ENCODE results near the gene NPC2. TPM values are rescaled to one million over a fixed set of nuclear protein-coding genes. Genes with fewer than 3 reads are reported as not detected.
"Not testable (repeated sequence)": the region's sequence is repeated elsewhere in the genome, so short reads cannot be mapped to it uniquely, and the experiment has no call there.

Gene NPC2
- total RNA-seq, 1 donor from 2014 or later = 524 TPM

DNA sequence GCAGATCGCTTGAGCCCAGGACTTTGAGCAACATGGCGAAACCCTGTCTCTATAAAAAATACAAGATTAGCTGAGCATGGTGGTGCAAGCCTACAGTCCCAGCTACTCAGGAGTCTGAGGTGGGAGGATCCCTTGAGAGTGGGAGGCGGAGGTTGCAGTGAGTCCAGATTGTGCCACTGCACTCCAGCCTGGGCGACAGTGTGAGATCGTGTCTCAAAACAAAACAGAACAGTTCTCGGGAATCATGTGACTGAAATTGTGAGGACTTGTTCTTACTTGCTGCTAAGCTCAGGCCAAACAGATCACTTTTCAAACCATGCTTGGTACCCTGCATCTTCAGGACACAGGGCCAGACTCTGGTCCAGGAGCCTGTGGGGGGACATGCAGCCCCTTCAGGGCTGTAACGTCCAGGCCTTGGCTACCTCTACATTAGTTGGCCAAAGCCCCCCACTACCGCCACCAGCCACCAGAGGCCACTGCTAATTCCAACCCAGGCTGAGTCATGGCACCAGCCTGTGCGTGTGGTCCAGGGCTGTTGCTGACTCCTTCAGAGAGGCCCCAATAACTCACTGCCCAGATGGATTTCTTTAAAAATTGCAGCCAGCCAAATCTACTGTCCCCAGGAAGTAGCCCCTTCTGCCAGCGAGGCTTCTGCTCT is 33.7 kb downstream of the NPC2 start:
- H3K9me3 Mint-ChIP-seq (ENCODE audit: unreplicated experiment) = no peaks in the 10 kb centered on the region
- no peaks in the 10 kb centered on the region for H3K36me3 Mint-ChIP-seq (ENCODE audit: unreplicated experiment)
- no peak for DNase-seq (ENCODE audit: extremely low spot score, unreplicated experiment)
- no peak overlapping the region for H3K27ac Mint-ChIP-seq (ENCODE audit: unreplicated experiment)
- H3K27me3 Mint-ChIP-seq (ENCODE audit: unreplicated experiment) = peaks cover 21% of the 10 kb centered on the region
- peaks cover 4% of the 10 kb centered on the region for H3K4me1 Mint-ChIP-seq (ENCODE audit: unreplicated experiment)
- H3K4me3 Mint-ChIP-seq (ENCODE audit: unreplicated experiment) = no peak overlapping the region
- TF ChIP-seq, protein P1, sequence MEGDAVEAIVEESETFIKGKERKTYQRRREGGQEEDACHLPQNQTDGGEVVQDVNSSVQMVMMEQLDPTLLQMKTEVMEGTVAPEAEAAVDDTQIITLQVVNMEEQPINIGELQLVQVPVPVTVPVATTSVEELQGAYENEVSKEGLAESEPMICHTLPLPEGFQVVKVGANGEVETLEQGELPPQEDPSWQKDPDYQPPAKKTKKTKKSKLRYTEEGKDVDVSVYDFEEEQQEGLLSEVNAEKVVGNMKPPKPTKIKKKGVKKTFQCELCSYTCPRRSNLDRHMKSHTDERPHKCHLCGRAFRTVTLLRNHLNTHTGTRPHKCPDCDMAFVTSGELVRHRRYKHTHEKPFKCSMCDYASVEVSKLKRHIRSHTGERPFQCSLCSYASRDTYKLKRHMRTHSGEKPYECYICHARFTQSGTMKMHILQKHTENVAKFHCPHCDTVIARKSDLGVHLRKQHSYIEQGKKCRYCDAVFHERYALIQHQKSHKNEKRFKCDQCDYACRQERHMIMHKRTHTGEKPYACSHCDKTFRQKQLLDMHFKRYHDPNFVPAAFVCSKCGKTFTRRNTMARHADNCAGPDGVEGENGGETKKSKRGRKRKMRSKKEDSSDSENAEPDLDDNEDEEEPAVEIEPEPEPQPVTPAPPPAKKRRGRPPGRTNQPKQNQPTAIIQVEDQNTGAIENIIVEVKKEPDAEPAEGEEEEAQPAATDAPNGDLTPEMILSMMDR (IDR thresholded peaks at IDR 0.05) = peak; percentile 61

DNA sequence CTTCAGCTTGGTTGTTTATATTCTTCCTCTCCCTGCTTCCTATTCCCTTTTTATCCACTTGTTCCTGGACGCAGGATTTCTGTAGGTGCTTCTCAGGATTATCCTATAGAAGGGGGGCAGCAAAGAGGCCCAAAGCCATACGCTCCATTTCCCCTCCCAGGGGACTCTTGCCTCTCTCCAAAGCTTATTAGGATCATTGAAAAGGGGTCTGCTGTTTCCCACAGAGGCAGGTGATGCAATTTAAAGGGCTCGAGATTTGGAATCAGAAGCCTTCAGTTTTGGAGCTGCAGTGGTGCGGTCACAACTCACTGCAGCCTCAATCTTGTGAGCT is 35.6 kb downstream of the NPC2 start:
- Mint-ChIP-seq H3K36me3 (ENCODE audit: unreplicated experiment) (no peaks in the 10 kb centered on the region), H3K9me3 (ENCODE audit: unreplicated experiment) (no peaks in the 10 kb centered on the region), H3K4me3 (ENCODE audit: unreplicated experiment) (no peak overlapping the region), H3K4me1 (ENCODE audit: unreplicated experiment) (peaks cover 4% of the 10 kb centered on the region), H3K27ac (ENCODE audit: unreplicated experiment) (no peak overlapping the region), H3K27me3 (ENCODE audit: unreplicated experiment) (peaks cover 38% of the 10 kb centered on the region)
- no peak for DNase-seq (ENCODE audit: extremely low spot score, unreplicated experiment)
- TF ChIP-seq, protein P1 (IDR thresholded peaks at IDR 0.05) = no peak

DNA sequence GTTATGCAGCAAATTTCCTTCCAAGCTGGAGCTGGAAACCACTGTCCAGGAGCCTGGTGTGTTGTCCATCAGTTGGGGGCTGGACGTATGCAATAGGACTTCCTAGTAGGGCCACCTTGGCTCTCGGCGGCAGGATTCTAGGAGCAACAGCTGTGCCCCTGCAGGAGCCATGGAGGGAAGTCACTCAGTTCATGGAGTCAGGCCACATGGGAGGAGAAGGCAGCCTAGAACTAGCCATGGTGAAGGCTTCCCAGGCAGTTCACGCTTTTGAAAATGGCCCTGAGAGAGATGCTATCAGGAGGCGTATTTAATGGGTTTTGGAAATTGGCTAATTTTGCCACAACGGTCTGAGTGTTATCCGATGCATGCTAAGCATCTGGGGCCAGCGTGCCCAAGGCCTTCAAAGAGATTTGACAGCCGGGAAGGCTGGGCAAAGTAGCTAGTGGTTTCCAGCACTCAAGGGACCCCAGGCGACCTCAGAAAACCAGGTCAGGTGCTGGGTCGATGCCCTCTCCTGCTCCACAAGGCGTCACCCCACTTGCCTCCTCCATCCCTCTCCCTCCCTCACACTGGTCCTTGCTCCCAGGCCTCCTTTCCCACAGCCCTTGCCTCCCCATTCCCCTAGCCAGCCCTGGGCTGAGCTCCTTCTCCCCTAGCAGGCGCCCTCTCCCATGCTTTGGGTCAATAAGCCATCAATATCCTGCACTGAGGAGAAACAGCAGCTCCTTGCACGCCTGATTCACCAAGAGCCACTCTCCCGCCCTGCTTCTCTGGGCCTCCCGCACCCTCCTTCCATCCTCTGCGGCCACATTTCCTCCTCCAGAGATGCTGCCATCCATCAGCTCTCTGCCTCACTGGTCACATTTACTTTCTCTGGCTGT is 36.2 kb downstream of the NPC2 start:
- Mint-ChIP-seq H3K36me3 (ENCODE audit: unreplicated experiment) (no peaks in the 10 kb centered on the region), H3K27ac (ENCODE audit: unreplicated experiment) (no peak overlapping the region), H3K4me1 (ENCODE audit: unreplicated experiment) (peaks cover 4% of the 10 kb centered on the region), H3K9me3 (ENCODE audit: unreplicated experiment) (no peaks in the 10 kb centered on the region), H3K27me3 (ENCODE audit: unreplicated experiment) (peaks cover 43% of the 10 kb centered on the region), H3K4me3 (ENCODE audit: unreplicated experiment) (no peak overlapping the region)
- peak; percentile 75 for DNase-seq (ENCODE audit: extremely low spot score, unreplicated experiment)
- TF ChIP-seq, protein P1 (IDR thresholded peaks at IDR 0.05) = no peak

DNA sequence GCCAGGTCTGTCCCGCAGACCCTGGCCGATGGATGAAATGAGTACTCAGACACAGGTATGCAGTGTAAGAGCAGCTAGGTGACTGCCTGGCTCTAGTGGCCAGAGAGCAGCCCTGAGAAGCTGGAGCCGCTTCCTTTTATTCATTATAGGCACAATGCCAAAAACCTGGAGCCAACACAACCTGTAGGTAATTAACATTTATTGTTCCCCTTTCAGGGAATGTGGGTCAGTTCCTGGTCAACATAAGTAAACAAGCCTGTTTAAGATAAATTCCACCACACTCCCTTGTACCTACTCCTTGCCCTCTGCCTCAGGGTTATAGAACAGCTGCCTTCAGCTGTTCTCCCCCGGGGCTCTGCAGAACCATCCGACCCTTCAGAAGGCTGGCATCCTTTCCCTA is 38.7 kb downstream of the NPC2 start:
- H3K27ac Mint-ChIP-seq (ENCODE audit: unreplicated experiment); H3K4me1 Mint-ChIP-seq (ENCODE audit: unreplicated experiment); DNase-seq (ENCODE audit: extremely low spot score, unreplicated experiment); H3K4me3 Mint-ChIP-seq (ENCODE audit: unreplicated experiment); H3K9me3 Mint-ChIP-seq (ENCODE audit: unreplicated experiment); H3K36me3 Mint-ChIP-seq (ENCODE audit: unreplicated experiment): not testable (repeated sequence)
- H3K27me3 Mint-ChIP-seq (ENCODE audit: unreplicated experiment) = peaks cover 67% of the 10 kb centered on the region

DNA sequence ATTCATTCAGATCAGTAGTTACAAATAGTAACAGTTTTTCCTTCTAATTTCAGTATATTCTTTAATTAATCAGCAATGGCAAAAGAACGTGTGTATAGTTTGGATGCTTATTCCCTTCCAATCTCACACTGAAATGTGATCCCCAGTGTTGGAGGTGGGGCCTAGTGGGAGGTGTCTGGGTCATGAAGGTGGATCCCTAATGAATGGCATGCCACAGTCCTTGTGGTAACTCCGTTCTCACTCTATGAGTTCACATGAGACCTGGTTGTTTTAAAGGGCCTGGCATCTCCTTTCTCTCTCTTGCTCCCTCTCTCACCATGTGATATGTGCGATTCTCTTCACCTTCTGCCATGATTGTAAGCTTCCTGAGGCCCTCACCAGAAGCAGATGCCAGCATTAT is 48.2 kb downstream of the NPC2 start:
- peaks cover 54% of the 10 kb centered on the region for H3K27me3 Mint-ChIP-seq (ENCODE audit: unreplicated experiment)
- H3K9me3 Mint-ChIP-seq (ENCODE audit: unreplicated experiment) = no peaks in the 10 kb centered on the region

More for the DNA sequence above, 48.2 kb downstream of the NPC2 start:
- Mint-ChIP-seq H3K36me3 (ENCODE audit: unreplicated experiment) (peaks cover 3% of the 10 kb centered on the region), H3K27ac (ENCODE audit: unreplicated experiment) (no peak overlapping the region), H3K4me1 (ENCODE audit: unreplicated experiment) (no peaks in the 10 kb centered on the region), H3K4me3 (ENCODE audit: unreplicated experiment) (no peak overlapping the region)
- no peak for DNase-seq (ENCODE audit: extremely low spot score, unreplicated experiment)
- TF ChIP-seq, protein P1 (IDR thresholded peaks at IDR 0.05) = no peak
